SH-SY5Y (cell line): ENCODE data around the gene CIITA.

ENCODE experiments used
- GATA2 ChIP-seq: IDR thresholded peaks from 2 replicates; pipeline ENCODE4 v1.6.1; 2011; ENCODE audit warnings: mild to moderate bottlenecking, low read depth, low read length
- GATA3 ChIP-seq: IDR thresholded peaks from 2 replicates; pipeline ENCODE4 v1.6.1; 2011; ENCODE audit warnings: low read depth, mild to moderate bottlenecking, low read length, moderate library complexity

- TF ChIP-seq GATA2 (no peak), GATA3 (no peak)
Observed at GRCh38 chr16:10862438-10862837, 14.6 kb upstream of the CIITA start.
